Activated CD8-positive, alpha-beta memory T cell treated with anti-CD3 and anti-CD28 coated beads, Interleukin-2, amount 50 U/mL, for 48 hours (primary cell): Measurements from ENCODE around the gene LSM7.

ENCODE experiments used
- DNase-seq: peaks from one replicate; pipeline ENCODE4 v3.0.0-alpha.2; 2020

Gene LSM7

GRCh38 chr19:2320049-2320448, 8.3 kb downstream of the LSM7 start:
- no peak for DNase-seq

- DNase-seq: no peak
These were observed 8.8 kb downstream of the LSM7 start for GRCh38 chr19:2319551-2319950.

GRCh38 chr19:2318923-2319322, 9.5 kb downstream of the LSM7 start:
- no peak for DNase-seq

GRCh38 chr19:2317756-2318155, 10.6 kb downstream of the LSM7 start:
- DNase-seq: no peak

- no peak for DNase-seq
These were observed 11.1 kb downstream of the LSM7 start for GRCh38 chr19:2317300-2317699.

GRCh38 chr19:2315818-2316353, 12.5 kb downstream of the LSM7 start:
- no peak for DNase-seq

- DNase-seq: no peak
These were observed 13.1 kb downstream of the LSM7 start for GRCh38 chr19:2315121-2315817.

GRCh38 chr19:2312820-2313501, 15.4 kb downstream of the LSM7 start:
- DNase-seq: no peak

- no peak for DNase-seq
These were observed 17.3 kb downstream of the LSM7 start for GRCh38 chr19:2311093-2311492.

- no peak for DNase-seq
These were observed 18.5 kb downstream of the LSM7 start for GRCh38 chr19:2309734-2310362.

- no peak for DNase-seq
These were observed 20.3 kb downstream of the LSM7 start, which contains the start of gene LINGO3 for GRCh38 chr19:2308114-2308556. Gene LINGO3, minus strand, starts transcription at chr19:2308154. Its CDS starts 16,378 bp downstream, at chr19:2291776.

GRCh38 chr19:2307518-2308012, 20.8 kb downstream of the LSM7 start:
- no peak for DNase-seq

- no peak for DNase-seq
These were observed 21.4 kb downstream of the LSM7 start for GRCh38 chr19:2306971-2307370.

GRCh38 chr19:2306281-2306806, 22.0 kb downstream of the LSM7 start:
- no peak for DNase-seq

GRCh38 chr19:2305452-2306280, 22.7 kb downstream of the LSM7 start:
- DNase-seq: no peak

GRCh38 chr19:2303211-2303798, 25.1 kb downstream of the LSM7 start:
- no peak for DNase-seq

- no peak for DNase-seq
These were observed 25.8 kb downstream of the LSM7 start for GRCh38 chr19:2302319-2303210.

GRCh38 chr19:2300533-2300932, 27.9 kb downstream of the LSM7 start:
- no peak for DNase-seq

GRCh38 chr19:2296141-2296540, 32.2 kb downstream of the LSM7 start:
- no peak for DNase-seq

GRCh38 chr19:2294687-2295335, 33.6 kb downstream of the LSM7 start:
- DNase-seq: no peak
